ENCODE results near the gene ERMARD.
A peak's percentile ranks its signal among the peaks of the same experiment; 100 is the strongest.

The ERMARD gene

DNA sequence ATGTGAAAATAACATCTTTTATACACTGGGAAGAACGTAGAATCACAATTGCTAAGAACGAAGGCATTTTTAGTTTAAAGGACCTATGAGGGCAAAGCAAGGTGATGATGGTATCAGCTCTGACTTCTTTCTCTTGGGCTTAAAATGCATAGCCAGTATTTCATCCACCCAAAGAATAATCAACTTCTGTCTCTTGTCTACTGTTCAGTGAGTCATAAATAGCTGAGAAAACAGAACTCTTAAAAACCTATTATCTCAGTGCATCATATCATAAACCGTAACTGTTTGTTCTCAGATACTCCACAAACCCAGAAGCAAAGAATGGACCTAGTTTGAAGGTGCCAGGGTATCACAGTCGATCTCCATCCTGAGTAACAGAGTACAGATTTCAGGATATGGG lies 32.3 kb upstream of the ERMARD start:
- Histone ChIP-seq H3K9me3 (replicated peaks in 1 of 11) (no peaks in the 10 kb centered on the region), H3K4me3 (no peak overlapping the region), H4K20me1 (peaks cover 6 to 64% (median 35%) of the 10 kb centered on the region in 11 experiments; a peak in 17 of 22 replicates), H3K9ac (no peak overlapping the region), H3K4me1 (peaks cover 13 to 31% (median 22%) of the 10 kb centered on the region in 10 experiments), H3K4me2 (no peak overlapping the region), H3K27ac (no peak overlapping the region), H3K27me3 (no peaks in the 10 kb centered on the region), H3K36me3 (peaks cover 32 to 66% (median 45%) of the 10 kb centered on the region in 11 experiments)
- no peak for TF ChIP-seq Cebpa-rat (IDR thresholded peaks at IDR 0.05)

DNA sequence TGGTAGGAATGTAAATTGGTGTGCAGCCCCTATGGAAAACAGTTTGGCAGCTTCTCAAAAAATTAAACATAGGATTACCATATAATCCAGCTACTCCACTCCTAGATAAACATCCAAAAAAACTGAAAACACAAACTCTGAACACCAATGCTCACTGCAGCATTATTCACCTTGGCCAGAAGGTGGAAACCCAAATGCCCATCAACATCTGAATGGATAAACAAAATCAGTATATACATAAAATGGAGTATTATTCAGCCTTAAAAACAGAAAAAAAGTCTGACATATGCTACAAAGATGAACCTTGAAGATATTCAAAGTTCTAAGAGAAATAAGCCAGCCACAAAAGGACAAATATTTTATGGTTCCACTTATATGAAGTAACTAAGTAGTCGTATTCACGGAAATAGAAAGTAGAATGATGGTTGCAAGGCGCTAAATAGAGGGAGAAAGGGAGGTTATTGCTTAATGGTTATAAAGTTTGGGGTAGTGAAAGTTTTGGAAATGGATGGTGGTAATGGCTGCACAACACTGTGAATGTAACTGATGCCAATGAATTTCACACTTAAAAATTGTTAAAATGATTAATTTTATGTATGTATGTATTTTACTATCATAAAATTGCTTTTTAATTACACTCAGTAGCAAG lies 31.1 kb upstream of the ERMARD start:
- peaks cover 18 to 38% (median 26%) of the 10 kb centered on the region in 10 experiments for H3K4me1 ChIP-seq
- H3K27me3 ChIP-seq = no peaks in the 10 kb centered on the region
- H3K9me3 ChIP-seq (replicated peaks in 1 of 11) = no peaks in the 10 kb centered on the region
- H3K36me3 ChIP-seq = peaks cover 20 to 53% (median 32%) of the 10 kb centered on the region in 11 experiments
- H3K27ac ChIP-seq = no peak overlapping the region
- H3K9ac ChIP-seq = no peak overlapping the region
- no peak overlapping the region for H3K4me3 ChIP-seq
- TF ChIP-seq Cebpa-rat (IDR thresholded peaks at IDR 0.05) = no peak
- H3K4me2 ChIP-seq = peak overlapping the region in 2 of 11 experiments; percentile 97 to 98; a peak in 4 of 22 replicates
- H4K20me1 ChIP-seq = peaks cover 6 to 64% (median 35%) of the 10 kb centered on the region in 11 experiments; a peak in 17 of 22 replicates

DNA sequence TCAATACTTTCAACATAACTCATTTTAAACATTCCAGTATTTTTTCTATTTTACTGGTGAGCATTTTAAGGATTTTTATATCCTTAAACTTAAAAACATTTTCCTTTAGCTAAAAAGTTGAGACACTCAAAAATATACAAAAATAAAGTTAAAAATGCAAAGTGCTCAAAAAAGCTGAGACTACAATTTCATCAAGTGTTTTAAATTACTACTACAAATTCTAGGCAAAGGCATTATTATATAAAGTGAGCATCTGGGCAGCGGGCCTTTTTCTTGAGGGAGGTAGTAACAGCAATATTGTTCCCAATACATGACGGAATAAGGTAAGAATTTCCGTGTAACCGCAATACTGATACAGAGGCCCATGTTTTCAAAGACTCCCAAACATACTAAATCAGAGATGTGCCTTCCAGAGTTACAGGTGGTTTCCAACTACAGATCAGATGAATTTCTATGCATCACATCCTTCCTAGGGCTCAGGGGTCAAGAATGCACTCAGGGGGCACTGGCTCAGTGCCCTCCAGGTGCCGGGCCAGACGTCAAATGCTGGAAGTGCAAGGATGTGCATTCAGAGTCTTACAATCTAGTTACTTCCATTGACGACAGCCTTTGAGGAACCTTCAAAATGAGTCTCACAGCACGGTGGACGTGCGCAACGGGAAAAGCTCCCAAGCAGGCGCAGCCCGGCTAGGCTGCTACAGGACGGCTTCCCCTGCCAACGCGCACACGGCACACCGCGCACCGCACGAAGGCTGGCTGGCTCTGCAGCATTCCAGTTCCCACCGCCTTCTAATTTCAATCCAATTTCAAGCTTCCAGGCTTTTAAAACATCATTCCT lies 28.8 kb upstream of the ERMARD start:
- Histone ChIP-seq H3K27ac (peak overlapping the region; percentile 67 to 96 (median 92); a peak in 19 of 22 replicates), H4K20me1 (peaks cover 6 to 57% (median 35%) of the 10 kb centered on the region in 11 experiments; a peak in 17 of 22 replicates), H3K27me3 (no peaks in the 10 kb centered on the region), H3K9ac (peak overlapping the region; percentile 84 to 98 (median 95)), H3K9me3 (replicated peaks in 1 of 11) (no peaks in the 10 kb centered on the region), H3K4me3 (peak overlapping the region; percentile 77 to 93 (median 86)), H3K4me1 (peaks cover 26 to 39% (median 32%) of the 10 kb centered on the region in 10 experiments), H3K4me2 (peak overlapping the region; percentile 84 to 98 (median 95)), H3K36me3 (peaks cover 0 to 31% (median 13%) of the 10 kb centered on the region in 11 experiments; a peak in 15 of 22 replicates)
- TF ChIP-seq Cebpa-rat (IDR thresholded peaks at IDR 0.05) = no peak

DNA sequence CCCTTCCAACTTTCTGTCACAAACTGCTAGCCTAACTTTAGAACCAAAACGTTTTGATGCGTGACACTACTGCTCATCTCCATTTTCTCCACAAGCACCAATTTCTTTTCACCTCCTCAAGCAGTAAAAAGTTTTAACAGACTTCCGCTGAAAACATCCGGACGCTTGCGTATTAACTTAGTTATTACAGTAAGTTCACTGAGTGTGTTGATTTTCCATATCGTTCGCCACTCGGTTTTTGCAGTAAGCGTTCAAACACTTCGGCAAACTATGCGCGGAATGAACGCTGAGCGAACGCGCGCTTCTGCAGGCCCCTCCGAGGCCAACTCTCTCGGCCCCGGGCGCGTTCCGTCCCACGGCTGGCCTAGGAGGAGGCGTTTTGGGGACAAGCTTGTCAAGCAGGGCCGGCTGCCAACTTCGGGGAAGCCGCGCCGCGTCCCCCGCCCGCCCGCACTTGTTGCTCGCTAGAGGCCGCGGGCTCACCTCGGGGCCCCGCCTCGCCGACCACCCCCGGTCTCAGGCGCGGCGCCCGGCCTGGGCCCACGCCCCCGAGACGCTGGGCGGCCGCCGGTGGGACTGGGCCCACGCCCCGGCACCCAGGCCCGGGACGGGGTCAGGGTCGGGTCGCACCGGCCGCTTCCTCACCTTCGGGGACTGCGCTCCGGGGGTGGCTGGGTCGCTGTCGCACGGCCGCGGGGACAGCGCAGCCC lies 28.1 kb upstream of the ERMARD start:
- no peaks in the 10 kb centered on the region for H3K9me3 ChIP-seq (replicated peaks in 1 of 11)
- peak overlapping the region; percentile 67 to 96 (median 92) for H3K27ac ChIP-seq
- peak overlapping the region; percentile 84 to 98 (median 95) for H3K4me2 ChIP-seq
- peaks cover 6 to 52% (median 35%) of the 10 kb centered on the region in 11 experiments; a peak in 17 of 22 replicates for H4K20me1 ChIP-seq
- H3K9ac ChIP-seq = peak overlapping the region; percentile 84 to 98 (median 95)
- no peaks in the 10 kb centered on the region for H3K27me3 ChIP-seq
- peaks cover 26 to 43% (median 32%) of the 10 kb centered on the region in 10 experiments for H3K4me1 ChIP-seq
- H3K4me3 ChIP-seq = peak overlapping the region; percentile 77 to 93 (median 86)
- no peak for TF ChIP-seq Cebpa-rat (IDR thresholded peaks at IDR 0.05)
- peaks cover 0 to 23% (median 7%) of the 10 kb centered on the region in 11 experiments; a peak in 14 of 22 replicates for H3K36me3 ChIP-seq

DNA sequence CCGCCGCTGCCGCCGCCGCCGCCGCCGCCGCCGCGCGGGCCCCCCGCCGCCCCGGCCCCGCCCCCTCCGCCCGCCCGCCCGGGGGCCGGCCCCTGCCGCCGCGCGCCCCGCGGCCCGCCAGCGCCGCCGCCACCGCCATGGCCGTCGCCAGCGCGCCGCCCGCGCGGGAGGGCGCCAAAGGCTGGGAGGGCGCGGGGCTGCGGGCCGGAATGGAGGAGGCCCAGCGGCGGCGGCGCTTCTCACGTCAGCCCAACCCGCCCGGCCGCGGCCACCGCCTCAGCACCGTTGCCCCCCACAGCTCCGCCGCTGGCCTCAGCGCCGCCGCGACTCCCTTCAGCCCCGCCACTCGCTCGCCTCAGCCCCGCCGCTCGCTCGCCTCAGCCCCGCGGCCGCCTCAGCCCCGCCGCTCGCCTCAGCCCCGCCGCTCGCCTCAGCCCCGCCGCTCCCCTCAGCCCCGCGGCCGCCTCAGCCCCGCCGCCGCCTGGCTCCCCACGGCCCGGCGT lies 27.4 kb upstream of the ERMARD start:
- Histone ChIP-seq H3K4me1 (peaks cover 26 to 43% (median 32%) of the 10 kb centered on the region in 10 experiments), H3K36me3 (peaks cover 0 to 16% (median 5%) of the 10 kb centered on the region in 11 experiments; a peak in 5 of 22 replicates), H3K27ac (peak overlapping the region; percentile 78 to 96 (median 92)), H3K9me3 (replicated peaks in 1 of 11) (no peaks in the 10 kb centered on the region), H3K4me2 (peak overlapping the region in 6 of 11 experiments; percentile 21 to 57 (median 30); a peak in 7 of 22 replicates), H4K20me1 (peaks cover 6 to 46% (median 29%) of the 10 kb centered on the region in 11 experiments; a peak in 17 of 22 replicates), H3K4me3 (peak overlapping the region; percentile 77 to 93 (median 86)), H3K9ac (peak overlapping the region; percentile 84 to 98 (median 95)), H3K27me3 (no peaks in the 10 kb centered on the region)
- no peak for TF ChIP-seq Cebpa-rat (IDR thresholded peaks at IDR 0.05)

DNA sequence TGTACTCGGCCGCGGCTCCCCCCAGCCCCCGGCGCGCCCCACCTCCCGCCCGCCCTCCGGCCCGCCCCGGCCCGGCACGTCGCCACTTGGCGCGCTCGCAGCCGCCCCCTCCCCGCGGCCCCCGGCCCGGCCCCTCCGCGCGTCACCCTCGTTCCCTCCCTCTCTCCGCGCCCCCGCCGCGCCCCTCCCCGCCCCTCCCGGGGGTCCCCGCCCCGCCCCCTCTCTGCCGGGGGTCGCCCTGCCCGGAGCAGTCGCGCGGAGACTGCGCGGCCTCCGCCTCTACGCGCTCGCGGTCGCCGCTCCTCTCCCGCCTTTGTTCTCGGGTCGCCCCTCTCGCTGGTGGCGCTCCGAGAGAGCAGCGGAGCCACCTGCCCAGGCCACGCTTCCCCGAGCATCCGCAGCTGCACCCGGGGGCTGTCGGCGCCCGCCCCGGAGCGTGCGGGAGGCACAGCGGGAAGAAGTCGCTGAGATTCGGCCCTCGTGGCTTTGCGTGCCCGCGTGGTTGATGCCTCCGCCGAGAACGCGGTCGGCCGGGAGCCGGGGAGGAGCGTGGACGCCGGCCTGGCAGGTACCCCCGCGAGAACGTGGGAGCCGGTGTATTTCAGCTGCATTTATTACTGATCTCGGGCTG lies 26.8 kb upstream of the ERMARD start, which contains the start of gene PHF10:
Gene PHF10 (minus strand): TSS at position 7 of the 631 bp plus-strand sequence. CDS start 569 bp downstream, outside the sequence.
- Histone ChIP-seq H3K36me3 (peaks cover 0 to 11% (median 0%) of the 10 kb centered on the region in 11 experiments; a peak in 2 of 22 replicates), H3K9ac (peak within 1 kb of the TSS; percentile 84 to 98 (median 95)), H3K4me1 (peaks cover 26 to 43% (median 32%) of the 10 kb centered on the region in 10 experiments), H3K9me3 (replicated peaks in 1 of 11) (no peaks in the 10 kb centered on the region), H4K20me1 (peaks cover 5 to 41% (median 23%) of the 10 kb centered on the region in 11 experiments; a peak in 17 of 22 replicates), H3K27me3 (no peaks in the 10 kb centered on the region), H3K4me2 (peak within 1 kb of the TSS; percentile 84 to 98 (median 96)), H3K27ac (peak within 1 kb of the TSS; percentile 78 to 96 (median 93)), H3K4me3 (peak within 1 kb of the TSS; percentile 77 to 93 (median 86))
- no peak for TF ChIP-seq Cebpa-rat (IDR thresholded peaks at IDR 0.05)

DNA sequence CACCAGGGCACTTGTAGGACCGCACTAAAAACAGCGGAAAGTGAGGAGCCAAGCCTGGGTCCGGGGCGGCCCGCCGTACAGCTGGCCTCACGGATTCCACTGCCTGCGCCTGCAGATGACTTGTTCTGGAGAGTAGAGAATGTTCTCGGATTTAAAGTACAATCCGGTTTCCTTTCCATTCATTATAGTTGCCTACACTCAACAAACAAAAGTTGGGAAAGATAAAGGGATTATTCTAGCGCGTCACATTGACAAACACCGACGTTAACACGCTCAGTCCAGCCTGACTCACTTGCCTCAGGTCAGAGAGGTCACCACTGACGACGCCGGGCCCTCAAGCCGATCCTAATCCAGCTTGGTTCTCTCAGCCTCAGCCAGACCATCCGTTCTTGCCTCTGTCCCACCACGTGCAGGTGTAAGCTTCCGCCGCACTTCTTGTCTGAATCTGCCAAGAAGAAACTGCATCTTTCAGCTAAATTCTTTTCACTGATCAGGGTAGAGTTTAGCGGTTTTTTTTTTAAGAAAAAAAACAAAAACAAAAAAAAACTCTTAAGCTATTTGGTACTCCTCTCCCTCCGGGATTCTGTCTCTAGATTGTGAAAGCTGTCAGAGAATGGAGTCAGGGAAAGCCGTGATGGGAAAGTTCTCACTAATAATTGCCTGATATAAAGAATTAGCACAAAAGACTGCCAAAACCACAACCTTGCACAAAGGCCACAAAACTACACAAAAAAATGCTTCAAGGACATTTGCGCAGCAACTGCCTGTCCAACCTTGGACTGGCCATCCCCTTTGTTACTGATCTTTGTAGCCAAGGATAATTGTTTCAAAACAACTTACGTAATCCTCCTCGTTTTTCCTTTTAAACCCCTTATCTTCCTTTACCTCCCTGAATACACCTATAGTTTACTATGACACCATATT lies 26.0 kb upstream of the ERMARD start:
- Histone ChIP-seq H3K4me1 (peaks cover 24 to 43% (median 32%) of the 10 kb centered on the region in 10 experiments), H3K4me3 (peak overlapping the region; percentile 65 to 93 (median 76)), H3K4me2 (peak overlapping the region; percentile 79 to 96 (median 88)), H4K20me1 (peaks cover 4 to 33% (median 22%) of the 10 kb centered on the region in 11 experiments; a peak in 17 of 22 replicates), H3K9ac (peak overlapping the region; percentile 73 to 93 (median 89); a peak in 21 of 22 replicates), H3K27ac (peak overlapping the region in 10 of 11 experiments; percentile 55 to 96 (median 90); a peak in 20 of 22 replicates), H3K27me3 (no peaks in the 10 kb centered on the region), H3K9me3 (replicated peaks in 1 of 11) (no peaks in the 10 kb centered on the region), H3K36me3 (peaks cover 0 to 5% (median 0%) of the 10 kb centered on the region in 11 experiments; a peak in 2 of 22 replicates)
- peak in 1 of 11 experiments; percentile 42; a peak in 1 of 22 replicates for TF ChIP-seq Cebpa-rat (IDR thresholded peaks at IDR 0.05)
